Measurements from ENCODE around the gene STRA6. TPM values are rescaled to one million over a fixed set of nuclear protein-coding genes. Genes with fewer than 3 reads are reported as not detected.

STRA6 gene
- total RNA-seq, 2 experiments from 2014 or later, result not detected

- no peak overlapping the region for H2AFZ ChIP-seq (ENCODE audit: low read length)
- TF ChIP-seq, protein P1, sequence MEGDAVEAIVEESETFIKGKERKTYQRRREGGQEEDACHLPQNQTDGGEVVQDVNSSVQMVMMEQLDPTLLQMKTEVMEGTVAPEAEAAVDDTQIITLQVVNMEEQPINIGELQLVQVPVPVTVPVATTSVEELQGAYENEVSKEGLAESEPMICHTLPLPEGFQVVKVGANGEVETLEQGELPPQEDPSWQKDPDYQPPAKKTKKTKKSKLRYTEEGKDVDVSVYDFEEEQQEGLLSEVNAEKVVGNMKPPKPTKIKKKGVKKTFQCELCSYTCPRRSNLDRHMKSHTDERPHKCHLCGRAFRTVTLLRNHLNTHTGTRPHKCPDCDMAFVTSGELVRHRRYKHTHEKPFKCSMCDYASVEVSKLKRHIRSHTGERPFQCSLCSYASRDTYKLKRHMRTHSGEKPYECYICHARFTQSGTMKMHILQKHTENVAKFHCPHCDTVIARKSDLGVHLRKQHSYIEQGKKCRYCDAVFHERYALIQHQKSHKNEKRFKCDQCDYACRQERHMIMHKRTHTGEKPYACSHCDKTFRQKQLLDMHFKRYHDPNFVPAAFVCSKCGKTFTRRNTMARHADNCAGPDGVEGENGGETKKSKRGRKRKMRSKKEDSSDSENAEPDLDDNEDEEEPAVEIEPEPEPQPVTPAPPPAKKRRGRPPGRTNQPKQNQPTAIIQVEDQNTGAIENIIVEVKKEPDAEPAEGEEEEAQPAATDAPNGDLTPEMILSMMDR (conservative IDR thresholded peaks at IDR 0.05; ENCODE audit: low read length), result no peak
- TF ChIP-seq EZH2phosphoT487 (IDR thresholded peaks at IDR 0.05; ENCODE audit: borderline replicate concordance, low read depth, low read length), result no peak
- H3K79me2 ChIP-seq (ENCODE audit: insufficient read depth, low read depth, low read length), result no peaks in the 10 kb centered on the region
- H3K9me2 ChIP-seq (ENCODE audit: insufficient read depth, low read length), result no peaks in the 10 kb centered on the region
- intact Hi-C loops (cut with micrococcal nuclease; ENCODE audit: unreplicated experiment), result no loop called here
- CTCF ChIA-PET (ENCODE audit: unreplicated experiment), result no interaction called here
- BruUV-seq (replicated peaks), result no TSS peak
- no peaks in the 10 kb centered on the region for H4K20me1 ChIP-seq (ENCODE audit: insufficient read depth, low read length)
- no peak overlapping the region for H3K4me2 ChIP-seq (ENCODE audit: low read length)
- no peaks in the 10 kb centered on the region for H3K4me1 ChIP-seq (ENCODE audit: insufficient read depth, low read length, poor library complexity, severe bottlenecking)
- POLR2A ChIA-PET, result no interaction called here
- H3K4me3 ChIP-seq (ENCODE audit: low read depth, low read length, poor library complexity, severe bottlenecking), result no peak overlapping the region
- no peak for DNase-seq (ENCODE audit: low spot score)
- H3K27ac ChIP-seq (ENCODE audit: low read depth, low read length, poor library complexity, severe bottlenecking), result no peak overlapping the region
- H3K9me3 ChIP-seq (ENCODE audit: low read length), result no peaks in the 10 kb centered on the region
- no peaks in the 10 kb centered on the region for H3K36me3 ChIP-seq (ENCODE audit: insufficient read depth, low read length)
Observed at GRCh38 chr15:74200412-74200815, 2.2 kb downstream of the STRA6 start.

- no peak overlapping the region for H3K27ac ChIP-seq (ENCODE audit: low read depth, low read length, poor library complexity, severe bottlenecking)
- ChIA-PET CTCF (ENCODE audit: unreplicated experiment) (no interaction called here), POLR2A (no interaction called here)
- H3K4me2 ChIP-seq (ENCODE audit: low read length), result no peak overlapping the region
- no peaks in the 10 kb centered on the region for H3K36me3 ChIP-seq (ENCODE audit: insufficient read depth, low read length)
- H2AFZ ChIP-seq (ENCODE audit: low read length), result no peak overlapping the region
- no peak for TF ChIP-seq EZH2phosphoT487 (IDR thresholded peaks at IDR 0.05; ENCODE audit: borderline replicate concordance, low read depth, low read length)
- TF ChIP-seq, protein P1 (conservative IDR thresholded peaks at IDR 0.05; ENCODE audit: low read length), result no peak
- BruUV-seq (replicated peaks), result no TSS peak
- intact Hi-C loops (cut with micrococcal nuclease; ENCODE audit: unreplicated experiment), result no loop called here
- H4K20me1 ChIP-seq (ENCODE audit: insufficient read depth, low read length), result no peaks in the 10 kb centered on the region
- H3K9me3 ChIP-seq (ENCODE audit: low read length), result no peaks in the 10 kb centered on the region
- H3K4me3 ChIP-seq (ENCODE audit: low read depth, low read length, poor library complexity, severe bottlenecking), result no peak overlapping the region
- H3K4me1 ChIP-seq (ENCODE audit: insufficient read depth, low read length, poor library complexity, severe bottlenecking), result no peaks in the 10 kb centered on the region
- DNase-seq (ENCODE audit: low spot score), result no peak
- H3K79me2 ChIP-seq (ENCODE audit: insufficient read depth, low read depth, low read length), result no peaks in the 10 kb centered on the region
- no peaks in the 10 kb centered on the region for H3K9me2 ChIP-seq (ENCODE audit: insufficient read depth, low read length)
Observed at GRCh38 chr15:74199297-74199652, 3.3 kb downstream of the STRA6 start.

GRCh38 chr15:74197176-74197965, 5.2 kb downstream of the STRA6 start:
- Histone ChIP-seq H2AFZ (ENCODE audit: low read length) (no peak overlapping the region), H3K9me2 (ENCODE audit: insufficient read depth, low read length) (no peaks in the 10 kb centered on the region), H3K4me3 (ENCODE audit: low read depth, low read length, poor library complexity, severe bottlenecking) (no peak overlapping the region), H3K4me1 (ENCODE audit: insufficient read depth, low read length, poor library complexity, severe bottlenecking) (no peaks in the 10 kb centered on the region), H4K20me1 (ENCODE audit: insufficient read depth, low read length) (no peaks in the 10 kb centered on the region), H3K36me3 (ENCODE audit: insufficient read depth, low read length) (no peaks in the 10 kb centered on the region), H3K4me2 (ENCODE audit: low read length) (no peak overlapping the region), H3K27ac (ENCODE audit: low read depth, low read length, poor library complexity, severe bottlenecking) (no peak overlapping the region), H3K79me2 (ENCODE audit: insufficient read depth, low read depth, low read length) (no peaks in the 10 kb centered on the region), H3K9me3 (ENCODE audit: low read length) (no peaks in the 10 kb centered on the region)
- no TSS peak for BruUV-seq (replicated peaks)
- ChIA-PET CTCF (ENCODE audit: unreplicated experiment) (no interaction called here), POLR2A (no interaction called here)
- no peak for DNase-seq (ENCODE audit: low spot score)
- intact Hi-C loops (cut with micrococcal nuclease; ENCODE audit: unreplicated experiment), result no loop called here
- no peak for TF ChIP-seq EZH2phosphoT487 (IDR thresholded peaks at IDR 0.05; ENCODE audit: borderline replicate concordance, low read depth, low read length)
- TF ChIP-seq, protein P1 (conservative IDR thresholded peaks at IDR 0.05; ENCODE audit: low read length), result no peak

Measured in OCI-LY7 (cell line).